ENCODE measurements around the gene MAP3K2.

The MAP3K2 gene

DNA sequence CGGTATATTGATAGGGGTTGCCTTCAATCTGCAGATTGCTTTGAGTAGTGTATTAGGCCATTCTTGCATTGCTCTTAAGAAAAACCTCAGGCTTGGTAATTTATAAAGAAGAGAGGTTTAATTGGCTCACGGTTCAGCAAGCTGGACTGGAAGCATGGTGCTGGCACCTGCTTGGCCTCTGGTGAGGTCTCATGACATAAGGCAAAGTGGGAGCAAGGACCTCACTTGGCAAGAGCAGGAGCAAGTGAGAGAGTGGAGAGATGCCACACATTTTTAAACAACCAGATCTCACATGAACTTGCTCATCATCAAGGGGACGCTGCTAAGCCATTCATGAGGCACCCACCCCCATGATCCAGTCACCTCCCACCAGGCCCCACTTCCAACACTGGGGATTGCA lies 4.9 kb downstream of the MAP3K2 start:
- TF ChIP-seq, protein P1, sequence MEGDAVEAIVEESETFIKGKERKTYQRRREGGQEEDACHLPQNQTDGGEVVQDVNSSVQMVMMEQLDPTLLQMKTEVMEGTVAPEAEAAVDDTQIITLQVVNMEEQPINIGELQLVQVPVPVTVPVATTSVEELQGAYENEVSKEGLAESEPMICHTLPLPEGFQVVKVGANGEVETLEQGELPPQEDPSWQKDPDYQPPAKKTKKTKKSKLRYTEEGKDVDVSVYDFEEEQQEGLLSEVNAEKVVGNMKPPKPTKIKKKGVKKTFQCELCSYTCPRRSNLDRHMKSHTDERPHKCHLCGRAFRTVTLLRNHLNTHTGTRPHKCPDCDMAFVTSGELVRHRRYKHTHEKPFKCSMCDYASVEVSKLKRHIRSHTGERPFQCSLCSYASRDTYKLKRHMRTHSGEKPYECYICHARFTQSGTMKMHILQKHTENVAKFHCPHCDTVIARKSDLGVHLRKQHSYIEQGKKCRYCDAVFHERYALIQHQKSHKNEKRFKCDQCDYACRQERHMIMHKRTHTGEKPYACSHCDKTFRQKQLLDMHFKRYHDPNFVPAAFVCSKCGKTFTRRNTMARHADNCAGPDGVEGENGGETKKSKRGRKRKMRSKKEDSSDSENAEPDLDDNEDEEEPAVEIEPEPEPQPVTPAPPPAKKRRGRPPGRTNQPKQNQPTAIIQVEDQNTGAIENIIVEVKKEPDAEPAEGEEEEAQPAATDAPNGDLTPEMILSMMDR (IDR thresholded peaks at IDR 0.05), result no peak
- no peak for TF ChIP-seq ZFX (IDR thresholded peaks at IDR 0.05; ENCODE audit: borderline replicate concordance)
- no peak overlapping the region for H3K27ac ChIP-seq

DNA sequence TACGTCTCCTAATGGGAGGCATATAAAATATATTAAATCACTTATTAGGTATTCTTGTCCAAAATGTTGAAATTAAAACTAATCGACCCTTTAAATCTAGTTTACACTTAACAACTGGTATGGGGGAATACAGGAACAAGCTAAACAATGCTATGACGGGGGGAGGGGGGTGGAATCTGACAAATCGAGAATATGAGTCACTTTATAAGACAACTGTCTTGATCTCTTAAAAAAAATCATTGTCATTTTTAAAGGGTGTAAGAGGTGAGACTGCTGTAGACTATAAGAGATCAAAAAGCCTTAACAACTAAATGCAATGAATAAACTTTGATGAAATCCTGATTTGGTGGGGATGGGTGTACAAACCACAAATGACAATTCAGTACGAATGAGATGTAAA lies 6.0 kb downstream of the MAP3K2 start:
- TF ChIP-seq, protein P1 (IDR thresholded peaks at IDR 0.05), result no peak
- TF ChIP-seq ZFX (IDR thresholded peaks at IDR 0.05; ENCODE audit: borderline replicate concordance), result no peak
- no peak overlapping the region for H3K27ac ChIP-seq

DNA sequence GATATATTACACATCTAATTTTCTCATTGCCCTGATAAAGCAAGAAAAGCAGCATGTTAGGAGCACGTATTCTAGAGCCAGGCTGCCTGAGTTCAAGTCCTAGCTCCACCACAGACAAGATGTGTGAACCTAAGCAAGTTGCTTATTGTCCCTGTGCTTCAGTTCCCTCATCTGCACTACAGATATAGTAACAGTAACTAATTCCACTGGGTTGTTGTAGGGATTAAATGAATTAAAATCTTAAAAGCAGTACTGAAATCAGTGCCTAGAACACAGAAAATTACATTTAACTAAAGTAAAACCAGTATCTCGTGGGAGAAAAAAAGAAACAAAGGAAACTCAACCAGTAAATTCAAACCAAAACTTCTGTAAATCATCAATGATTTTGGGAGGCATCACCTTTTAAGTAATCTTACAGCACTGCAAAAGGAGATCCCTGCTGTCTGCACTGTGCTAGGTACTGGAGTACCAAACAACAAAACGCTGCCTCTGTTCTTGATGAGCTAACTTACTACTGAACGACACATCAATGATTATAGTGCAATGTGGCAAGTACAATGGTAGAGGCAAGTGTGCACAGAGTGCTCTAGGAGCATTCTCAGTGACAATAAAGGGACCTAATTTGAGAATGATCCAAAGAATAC lies 7.9 kb downstream of the MAP3K2 start:
- TF ChIP-seq, protein P1 (IDR thresholded peaks at IDR 0.05), result no peak
- TF ChIP-seq ZFX (IDR thresholded peaks at IDR 0.05; ENCODE audit: borderline replicate concordance), result no peak
- H3K27ac ChIP-seq, result no peak overlapping the region

DNA sequence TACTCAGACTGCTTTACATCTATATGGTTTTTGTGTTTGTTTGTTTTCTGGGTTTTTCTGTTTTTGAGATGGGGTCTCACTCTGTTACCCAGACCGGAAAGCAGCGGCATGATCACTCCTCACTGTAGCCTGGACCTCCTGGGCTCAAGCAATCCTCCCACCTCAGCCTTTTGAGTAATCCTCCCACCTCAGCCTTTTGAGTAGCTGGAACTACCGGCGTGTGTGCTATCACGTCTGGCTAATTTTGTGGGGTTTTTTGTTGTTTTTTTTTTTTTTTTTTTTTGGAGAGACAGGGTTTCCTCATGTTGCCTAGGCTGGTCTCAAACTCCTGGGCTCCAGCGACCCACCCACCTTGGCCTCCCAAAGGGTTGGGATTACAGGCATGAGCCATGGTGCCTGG lies 9.1 kb downstream of the MAP3K2 start:
- H3K27ac ChIP-seq, result no peak overlapping the region
- no peak for TF ChIP-seq ZFX (IDR thresholded peaks at IDR 0.05; ENCODE audit: borderline replicate concordance)
- TF ChIP-seq, protein P1 (IDR thresholded peaks at IDR 0.05), result no peak

DNA sequence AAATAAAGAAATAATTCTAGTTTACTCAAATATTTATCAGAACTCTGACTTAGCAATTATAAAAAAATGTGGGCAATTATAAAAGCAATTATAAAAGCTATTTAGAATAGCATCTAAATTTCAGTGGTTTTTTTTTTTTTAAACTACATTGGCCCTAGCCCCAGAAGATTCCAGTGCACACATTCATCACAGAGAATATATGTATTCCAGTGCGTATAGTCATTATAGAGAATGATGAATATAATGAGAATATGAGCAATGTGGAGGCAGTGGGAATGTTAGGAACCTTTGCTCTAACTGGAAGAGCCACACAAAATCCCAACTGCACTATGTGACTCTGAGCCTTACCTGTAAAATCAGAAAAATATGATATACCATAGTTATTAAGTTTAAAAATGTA lies 10.5 kb downstream of the MAP3K2 start:
- TF ChIP-seq ZFX (IDR thresholded peaks at IDR 0.05; ENCODE audit: borderline replicate concordance), result no peak
- TF ChIP-seq, protein P1 (IDR thresholded peaks at IDR 0.05), result no peak
- no peak overlapping the region for H3K27ac ChIP-seq

DNA sequence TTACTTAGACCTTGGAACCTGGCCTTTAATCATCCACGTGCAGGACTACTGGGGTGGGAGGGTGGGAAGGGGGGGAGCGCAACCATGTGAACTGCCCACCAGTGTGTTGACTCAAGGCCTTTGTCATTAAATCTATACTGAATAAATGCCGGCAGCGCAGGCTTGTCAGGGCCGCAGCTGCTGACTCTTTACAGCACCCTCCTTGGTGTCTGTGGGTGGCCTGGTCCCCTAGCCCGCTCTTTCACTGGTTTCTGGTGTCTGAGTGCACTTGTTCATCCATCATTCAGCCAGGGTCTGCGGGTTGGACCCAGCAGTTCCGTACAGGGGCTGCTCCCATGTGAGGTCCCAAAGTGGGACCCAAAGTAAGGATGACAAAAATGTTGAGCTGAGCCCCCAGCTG lies 11.5 kb downstream of the MAP3K2 start:
- no peak overlapping the region for H3K27ac ChIP-seq
- no peak for TF ChIP-seq ZFX (IDR thresholded peaks at IDR 0.05; ENCODE audit: borderline replicate concordance)
- TF ChIP-seq, protein P1 (IDR thresholded peaks at IDR 0.05), result no peak

DNA sequence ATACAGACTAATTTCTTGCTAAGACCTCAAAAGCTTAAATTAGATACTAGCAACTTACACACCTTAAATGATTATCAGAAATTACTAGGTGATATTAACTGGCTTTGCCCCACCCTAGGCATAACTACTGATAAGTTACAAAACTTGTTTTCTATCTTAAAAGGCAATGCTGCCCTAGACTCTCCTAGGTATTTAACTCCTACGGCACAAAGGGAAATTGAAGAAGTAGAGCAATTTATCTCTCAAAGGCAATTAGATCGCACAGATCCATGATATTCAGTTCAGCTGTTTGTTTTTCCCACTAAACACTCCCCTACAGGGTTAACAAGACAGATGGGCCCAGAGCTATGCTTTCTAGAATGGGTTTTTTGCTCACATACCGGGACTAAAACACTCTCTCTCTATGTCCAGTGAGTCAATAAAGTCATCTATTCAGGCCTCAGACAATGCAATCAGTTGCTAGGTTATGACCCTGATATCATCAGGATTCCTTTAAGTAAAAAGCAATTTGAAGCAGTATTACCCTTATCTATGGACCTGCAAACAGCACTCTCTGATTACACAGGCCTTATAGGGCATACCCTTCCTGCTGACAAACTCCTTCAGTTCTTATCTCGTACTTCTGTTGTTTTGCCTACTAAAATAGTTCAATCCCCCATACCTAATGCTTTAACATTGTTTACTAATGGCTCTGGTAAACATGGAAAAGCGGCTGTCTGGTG lies 14.3 kb downstream of the MAP3K2 start:
- no peak overlapping the region for H3K27ac ChIP-seq

More for the DNA sequence above, 14.3 kb downstream of the MAP3K2 start:
- TF ChIP-seq, protein P1 (IDR thresholded peaks at IDR 0.05), result no peak
- no peak for TF ChIP-seq ZFX (IDR thresholded peaks at IDR 0.05; ENCODE audit: borderline replicate concordance)

Measured in 22Rv1 (cell line).